HG03439 (cell line): ENCODE data around the gene PLCB1.
A peak's percentile ranks its signal among the peaks of the same experiment; 100 is the strongest.

Experiments used
- ATAC-seq: cut with Tn5 transposase; IDR thresholded peaks from one replicate; pipeline ENCODE4 v1.9.1; 2021; ENCODE audit warnings: mild to moderate bottlenecking, moderate library complexity; ENCODE audit not compliant: unreplicated experiment

The PLCB1 gene

GRCh38 chr20:8525017-8525343 is 392.9 kb downstream of the PLCB1 start:
- no peak for ATAC-seq

GRCh38 chr20:8526610-8527009 is 394.5 kb downstream of the PLCB1 start:
- ATAC-seq, result no peak

GRCh38 chr20:8527998-8528723 is 396.1 kb downstream of the PLCB1 start:
- peak; percentile 63 for ATAC-seq

GRCh38 chr20:8530022-8530421 is 398.0 kb downstream of the PLCB1 start:
- no peak for ATAC-seq

GRCh38 chr20:8532169-8532568 is 400.1 kb downstream of the PLCB1 start:
- no peak for ATAC-seq

GRCh38 chr20:8534368-8535160 is 402.5 kb downstream of the PLCB1 start:
- no peak for ATAC-seq

GRCh38 chr20:8535403-8536261 is 403.6 kb downstream of the PLCB1 start:
- ATAC-seq, result no peak

GRCh38 chr20:8536262-8536618 is 404.2 kb downstream of the PLCB1 start:
- no peak for ATAC-seq

GRCh38 chr20:8540466-8540865 is 408.4 kb downstream of the PLCB1 start:
- no peak for ATAC-seq

- no peak for ATAC-seq
These were observed 410.0 kb downstream of the PLCB1 start for GRCh38 chr20:8542110-8542486.

GRCh38 chr20:8545212-8545611 is 413.1 kb downstream of the PLCB1 start:
- no peak for ATAC-seq

- no peak for ATAC-seq
These were observed 415.1 kb downstream of the PLCB1 start for GRCh38 chr20:8547035-8547650.

- ATAC-seq, result no peak
These were observed 416.0 kb downstream of the PLCB1 start for GRCh38 chr20:8547968-8548588.

- ATAC-seq, result no peak
These were observed 417.1 kb downstream of the PLCB1 start for GRCh38 chr20:8549192-8549591.

GRCh38 chr20:8557711-8558110 is 425.6 kb downstream of the PLCB1 start:
- no peak for ATAC-seq

- no peak for ATAC-seq
These were observed 430.3 kb downstream of the PLCB1 start for GRCh38 chr20:8562356-8562755.

- no peak for ATAC-seq
These were observed 436.0 kb downstream of the PLCB1 start for GRCh38 chr20:8568075-8568474.

GRCh38 chr20:8569766-8570165 is 437.7 kb downstream of the PLCB1 start:
- ATAC-seq, result no peak

- no peak for ATAC-seq
These were observed 439.5 kb downstream of the PLCB1 start for GRCh38 chr20:8571611-8572010.

- no peak for ATAC-seq
These were observed 441.6 kb downstream of the PLCB1 start for GRCh38 chr20:8573686-8574085.

- no peak for ATAC-seq
These were observed 443.0 kb downstream of the PLCB1 start for GRCh38 chr20:8575114-8575513.
